Mesodermal cell (in vitro differentiated cells): ENCODE results near the gene ITPR1.
A peak's percentile ranks its signal among the peaks of the same experiment; 100 is the strongest.

Experiments used
- H3K27ac ChIP-seq: 2 replicates; pipeline ENCODE4 v1.7.0; 2013; ENCODE audit warnings: mild to moderate bottlenecking, low read depth, low read length, moderate library complexity; ENCODE audit not compliant: severe bottlenecking
- H3K36me3 ChIP-seq: 2 replicates; pipeline ENCODE4 v1.7.1; 2013; ENCODE audit warnings: mild to moderate bottlenecking, low read length, moderate library complexity; ENCODE audit not compliant: control insufficient read depth, insufficient read depth
- H3K4me1 ChIP-seq: one replicate; pipeline ENCODE4 v1.7.1; 2013; ENCODE audit warnings: mild to moderate bottlenecking, low read length; ENCODE audit not compliant: insufficient read depth, control insufficient read depth, poor library complexity, severe bottlenecking
- H3K4me3 ChIP-seq: 2 replicates; pipeline ENCODE4 v1.7.0; 2013; ENCODE audit warnings: low read length, control low read depth, mild to moderate bottlenecking; ENCODE audit not compliant: insufficient read depth, poor library complexity, severe bottlenecking; ENCODE audit errors: extremely low read depth
- H3K9me3 ChIP-seq: 2 replicates; pipeline ENCODE4 v1.7.1; 2013; ENCODE audit warnings: mild to moderate bottlenecking, low read length, moderate library complexity; ENCODE audit not compliant: control insufficient read depth
- WGBS, 2 experiments: methylation state at CpG; one replicate each; pipeline ENCODE4 v1.1.5; 2013; ENCODE audit warnings: missing lambda C conversion rate in 2 of 2; ENCODE audit not compliant: insufficient coverage in 2 of 2; 5-methylcytosine and 5-hydroxymethylcytosine counted together

ITPR1 gene

DNA sequence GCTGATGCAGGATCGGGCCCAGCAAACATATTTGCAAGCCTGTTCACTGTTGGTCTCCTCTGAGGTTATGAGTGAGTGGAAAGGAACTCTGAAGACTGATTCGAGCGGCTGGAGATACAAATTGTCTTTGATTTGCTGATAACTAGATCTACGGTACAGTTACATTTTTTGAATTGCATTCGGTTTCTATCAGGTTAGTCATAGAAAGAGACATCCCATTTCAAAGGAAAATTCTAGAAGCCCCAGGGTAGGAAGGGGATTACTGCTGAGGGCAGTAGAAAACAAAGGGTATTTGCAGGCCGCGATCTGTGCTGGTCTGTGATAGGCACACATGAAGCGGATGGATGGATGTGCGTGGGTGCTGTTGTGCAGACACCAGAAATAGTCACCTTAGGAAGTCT lies 228.4 kb downstream of the ITPR1 start:
- H3K9me3 ChIP-seq, result no peaks in the 10 kb centered on the region
- peaks cover 32% of the 10 kb centered on the region for H3K4me1 ChIP-seq
- H3K4me3 ChIP-seq, result no peak overlapping the region
- peak overlapping the region; percentile 50 for H3K27ac ChIP-seq
- H3K36me3 ChIP-seq, result no peaks in the 10 kb centered on the region
- 75 to 88% methylated on average over 3 to 6 of the region's 9 CpGs for WGBS, 2 experiments

- no peaks in the 10 kb centered on the region for H3K9me3 ChIP-seq
- 67 to 82% methylated on average over 1 to 3 of the region's 6 CpGs for WGBS, 2 experiments
- no peaks in the 10 kb centered on the region for H3K36me3 ChIP-seq
- H3K4me1 ChIP-seq, result peaks cover 28% of the 10 kb centered on the region
- no peak overlapping the region for H3K4me3 ChIP-seq
- H3K27ac ChIP-seq, result peak overlapping the region; percentile 50
These were observed 229.0 kb downstream of the ITPR1 start for GRCh38 chr3:4722103-4722502.

GRCh38 chr3:4724051-4724629 lies 231.0 kb downstream of the ITPR1 start:
- 88 to 94% methylated on average over 4 to 7 of the region's 10 CpGs for WGBS, 2 experiments
- no peaks in the 10 kb centered on the region for H3K36me3 ChIP-seq
- no peak overlapping the region for H3K27ac ChIP-seq
- H3K9me3 ChIP-seq, result no peaks in the 10 kb centered on the region
- H3K4me1 ChIP-seq, result peaks cover 20% of the 10 kb centered on the region
- no peak overlapping the region for H3K4me3 ChIP-seq

- Histone ChIP-seq H3K9me3 (no peaks in the 10 kb centered on the region), H3K27ac (no peak overlapping the region), H3K4me1 (peaks cover 8% of the 10 kb centered on the region), H3K4me3 (no peak overlapping the region), H3K36me3 (no peaks in the 10 kb centered on the region)
- 91 to 95% methylated on average over 4 of the region's 5 CpGs for WGBS, 2 experiments
These were observed 233.4 kb downstream of the ITPR1 start for GRCh38 chr3:4726549-4726948.

DNA sequence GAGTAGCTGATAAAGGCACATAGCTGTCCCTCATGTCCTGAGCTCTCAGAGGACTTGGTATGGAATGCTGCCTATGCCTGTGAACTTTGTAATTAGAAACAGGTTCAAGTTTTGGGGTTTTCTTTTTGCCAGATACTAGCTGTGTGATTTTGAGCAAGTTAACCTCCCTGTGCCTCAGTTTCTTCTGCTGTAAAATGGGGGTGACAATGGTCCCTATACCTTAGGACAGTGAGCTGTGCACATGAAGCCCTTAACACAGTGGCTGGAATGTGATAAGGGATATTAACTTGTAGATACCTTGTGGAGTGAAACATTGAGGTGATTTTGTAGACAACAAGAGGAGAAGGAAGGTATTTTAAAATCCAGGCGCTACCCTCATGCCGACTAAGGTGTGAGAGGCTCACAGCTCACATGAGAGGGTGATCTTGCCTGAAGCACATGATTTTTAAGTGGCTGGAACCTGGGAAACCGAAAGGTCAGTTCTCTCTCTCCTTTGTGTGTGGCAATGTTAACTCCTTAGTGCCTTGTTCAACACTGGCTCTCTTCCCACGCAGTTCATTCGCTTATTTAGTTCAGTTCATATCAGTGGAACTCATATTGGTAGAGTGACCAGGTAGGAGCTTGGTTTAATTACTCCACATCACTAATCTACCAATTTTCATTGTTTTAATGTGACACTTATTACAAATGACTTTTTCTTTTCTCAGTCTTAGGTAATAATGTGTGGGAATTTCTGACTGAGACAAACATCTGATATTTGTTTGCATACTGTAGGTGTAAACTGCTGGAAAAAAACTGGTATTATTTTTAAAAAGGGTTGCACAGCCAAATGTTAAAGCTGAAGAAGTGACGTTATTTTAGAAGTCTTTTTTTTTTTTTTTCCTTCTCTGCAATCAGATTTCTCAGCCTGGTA lies 236.2 kb downstream of the ITPR1 start:
- Histone ChIP-seq H3K9me3 (no peaks in the 10 kb centered on the region), H3K4me1 (peaks cover 12% of the 10 kb centered on the region), H3K4me3 (no peak overlapping the region), H3K27ac (no peak overlapping the region), H3K36me3 (no peaks in the 10 kb centered on the region)
- 74 to 100% methylated on average over 2 to 4 of the region's 6 CpGs for WGBS, 2 experiments

DNA sequence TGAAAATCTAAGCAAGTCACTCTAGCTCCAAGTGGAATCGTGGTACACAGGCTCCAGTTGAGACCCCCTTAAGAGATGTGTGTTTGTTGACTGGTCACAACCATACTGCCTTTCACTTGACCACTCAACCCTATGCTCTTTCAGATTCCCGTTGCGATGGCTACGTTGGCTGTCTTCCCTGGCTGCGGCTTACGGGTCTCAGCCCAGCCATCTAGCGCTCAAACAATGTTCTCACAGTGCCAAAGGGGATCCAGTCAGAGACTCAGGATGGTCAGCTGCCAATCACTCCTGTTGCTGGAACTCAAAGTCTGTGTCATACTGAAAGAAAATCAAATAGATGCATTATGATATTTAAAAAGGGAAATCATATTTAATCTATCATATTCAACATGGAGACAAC lies 237.6 kb downstream of the ITPR1 start:
- Histone ChIP-seq H3K36me3 (no peaks in the 10 kb centered on the region), H3K4me1 (peaks cover 12% of the 10 kb centered on the region), H3K9me3 (no peaks in the 10 kb centered on the region), H3K27ac (no peak overlapping the region), H3K4me3 (no peak overlapping the region)
- WGBS, 2 experiments, result 90 to 98% methylated on average over 6 to 7 of the region's 7 CpGs

DNA sequence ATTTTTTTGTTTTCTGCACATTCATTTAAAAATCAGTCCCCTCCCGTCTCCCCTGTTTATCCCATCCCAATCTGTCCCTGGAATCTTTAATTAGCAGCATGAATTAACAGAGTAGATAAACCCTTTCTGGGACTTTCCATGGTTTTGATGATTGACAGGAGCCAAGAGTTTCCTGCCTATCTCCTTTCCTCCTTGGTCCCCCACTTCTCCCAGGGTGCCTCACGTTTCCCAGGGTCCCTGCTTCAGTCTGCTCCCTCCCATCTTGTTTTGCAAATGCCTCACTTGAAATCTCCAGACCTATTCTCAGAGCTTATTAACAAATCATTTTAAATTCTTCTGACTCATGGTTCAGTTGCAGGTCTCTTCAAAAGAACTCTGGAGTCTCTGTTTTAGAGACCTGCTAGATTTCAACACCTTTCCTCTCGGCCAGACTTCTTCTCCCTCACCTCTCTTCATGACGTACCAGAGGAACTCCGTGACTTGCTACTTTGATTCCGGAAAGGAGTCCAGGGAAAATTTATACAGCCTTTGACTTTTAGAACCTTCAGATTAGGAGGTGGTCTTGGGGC lies 238.5 kb downstream of the ITPR1 start:
- H3K36me3 ChIP-seq, result no peaks in the 10 kb centered on the region
- H3K4me1 ChIP-seq, result peaks cover 16% of the 10 kb centered on the region
- no peaks in the 10 kb centered on the region for H3K9me3 ChIP-seq
- no peak overlapping the region for H3K4me3 ChIP-seq
- WGBS, 2 experiments, result 89 to 94% methylated on average over 2 to 5 of the region's 6 CpGs
- H3K27ac ChIP-seq, result no peak overlapping the region

DNA sequence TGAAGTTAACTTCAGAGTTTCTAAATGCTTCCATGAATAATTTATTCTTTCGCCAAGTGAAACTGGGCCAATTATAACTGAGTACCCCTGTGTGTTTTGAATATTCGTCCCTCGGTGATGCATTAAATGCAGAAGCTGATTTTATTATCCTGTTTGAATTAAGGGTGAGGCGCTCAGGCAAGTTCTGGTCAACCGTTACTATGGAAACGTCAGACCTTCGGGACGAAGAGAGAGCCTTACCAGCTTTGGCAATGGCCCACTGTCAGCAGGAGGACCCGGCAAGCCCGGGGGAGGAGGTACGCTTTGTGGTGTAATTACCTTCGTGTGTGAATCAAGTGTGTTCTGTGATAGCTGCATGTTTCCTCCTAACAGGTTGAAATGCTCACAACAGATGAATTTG lies 239.8 kb downstream of the ITPR1 start:
- WGBS, 2 experiments, result 66 to 80% methylated on average over 6 to 12 of the region's 12 CpGs
- H3K4me1 ChIP-seq, result peaks cover 16% of the 10 kb centered on the region
- no peaks in the 10 kb centered on the region for H3K36me3 ChIP-seq
- H3K4me3 ChIP-seq, result no peak overlapping the region
- H3K27ac ChIP-seq, result no peak overlapping the region
- no peaks in the 10 kb centered on the region for H3K9me3 ChIP-seq

DNA sequence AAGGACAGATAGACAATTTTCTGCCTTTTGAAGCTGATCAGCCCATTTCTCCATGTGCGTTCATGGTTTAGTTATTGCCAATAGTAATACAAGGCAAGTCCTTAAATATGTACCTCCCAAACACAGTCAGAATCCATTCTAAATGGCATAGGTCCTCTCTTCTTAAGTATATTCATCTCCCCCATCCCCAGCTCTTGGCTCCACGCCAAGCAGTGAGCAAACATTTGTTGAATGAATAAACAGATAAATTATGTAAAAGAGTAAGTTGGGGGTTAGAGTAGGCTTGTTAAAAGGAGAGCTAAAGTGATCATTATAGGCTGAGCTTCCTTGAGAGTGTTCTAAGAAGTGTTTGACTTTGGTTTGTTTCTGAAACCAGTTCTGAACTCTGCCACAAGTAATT lies 241.3 kb downstream of the ITPR1 start:
- Histone ChIP-seq H3K4me1 (peaks cover 16% of the 10 kb centered on the region), H3K27ac (no peak overlapping the region), H3K36me3 (no peaks in the 10 kb centered on the region), H3K9me3 (no peaks in the 10 kb centered on the region), H3K4me3 (no peak overlapping the region)
- WGBS, 2 experiments, result 100% methylated on average over 1 of the region's 2 CpGs; no CpG with 5 or more reads in 1 of the 2 experiments

GRCh38 chr3:4735243-4735642 lies 242.1 kb downstream of the ITPR1 start:
- H3K4me1 ChIP-seq, result peaks cover 16% of the 10 kb centered on the region
- H3K27ac ChIP-seq, result no peak overlapping the region
- H3K4me3 ChIP-seq, result no peak overlapping the region
- no peaks in the 10 kb centered on the region for H3K9me3 ChIP-seq
- WGBS, 2 experiments, result 78 to 100% methylated on average over 4 of the region's 4 CpGs
- H3K36me3 ChIP-seq, result no peaks in the 10 kb centered on the region
